Measurements from ENCODE around the gene PRSS22. TPM values are rescaled to one million over a fixed set of nuclear protein-coding genes. Genes with fewer than 3 reads are reported as not detected.

The PRSS22 gene
- total RNA-seq, 1 experiment from 2014 or later, result 3.9 TPM

- ChIA-PET POLR2A (no interaction called here), CTCF (interaction anchor here (1.1 kb wide), 2 partner anchors 20 to 21 kb away, joined by 3 read pairs; partner anchors contain the start of gene PRSS41)
- no peak for TF ChIP-seq USF1 (CRISPR knock-in tag; IDR thresholded peaks at IDR 0.05)
- TF ChIP-seq GRHL2 (CRISPR knock-in tag; IDR thresholded peaks at IDR 0.05; ENCODE audit: insufficient replicate concordance, severe bottlenecking), result no peak
- TF ChIP-seq MAX (CRISPR knock-in tag; IDR thresholded peaks at IDR 0.05), result no peak
- no peak for TF ChIP-seq PREB (CRISPR knock-in tag; IDR thresholded peaks at IDR 0.05; ENCODE audit: borderline replicate concordance)
- TF ChIP-seq ARID4B (CRISPR knock-in tag; IDR thresholded peaks at IDR 0.05; ENCODE audit: borderline replicate concordance), result no peak
- TF ChIP-seq ATF1 (CRISPR knock-in tag; IDR thresholded peaks at IDR 0.05), result no peak
- no peak for TF ChIP-seq ETV6 (CRISPR knock-in tag; IDR thresholded peaks at IDR 0.05)
- Mint-ChIP-seq H3K4me1 (no peaks in the 10 kb centered on the region), H3K9me3 (no peaks in the 10 kb centered on the region), H3K4me3 (no peak overlapping the region), H3K27me3 (ENCODE audit: low read depth) (no peaks in the 10 kb centered on the region), H3K36me3 (no peaks in the 10 kb centered on the region), H3K27ac (no peak overlapping the region)
- ATAC-seq (no peak), DNase-seq (ENCODE audit: low spot score) (no peak)
Measured at GRCh38 chr16:2818272-2818876, 39.6 kb downstream of the PRSS22 start.

GRCh38 chr16:2817340-2818271, 40.4 kb downstream of the PRSS22 start:
- H3K4me3 Mint-ChIP-seq, result no peak overlapping the region
- H3K36me3 Mint-ChIP-seq, result no peaks in the 10 kb centered on the region
- ATAC-seq (no peak), DNase-seq (ENCODE audit: low spot score) (no peak)
- no peak overlapping the region for H3K27ac Mint-ChIP-seq
- no peaks in the 10 kb centered on the region for H3K27me3 Mint-ChIP-seq (ENCODE audit: low read depth)
- CTCF ChIA-PET, result interaction anchor here (0.7 to 2.2 kb wide), 18 partner anchors 10 to 148 kb away, joined by 3 to 25 read pairs (median 4); partner anchors contain the start of genes FLYWCH2 and PRSS41
- no peaks in the 10 kb centered on the region for H3K9me3 Mint-ChIP-seq
- no peaks in the 10 kb centered on the region for H3K4me1 Mint-ChIP-seq
- POLR2A ChIA-PET, result no interaction called here
- TF ChIP-seq PREB (CRISPR knock-in tag; IDR thresholded peaks at IDR 0.05; ENCODE audit: borderline replicate concordance) (no peak), NFYB (CRISPR knock-in tag; conservative IDR thresholded peaks at IDR 0.05; ENCODE audit: low read depth) (no peak), TEAD1 (CRISPR knock-in tag; IDR thresholded peaks at IDR 0.05) (no peak), PRDM15 (CRISPR knock-in tag; IDR thresholded peaks at IDR 0.05) (no peak), ZNF532 (CRISPR knock-in tag; IDR thresholded peaks at IDR 0.05; ENCODE audit: borderline replicate concordance) (no peak), MAX (CRISPR knock-in tag; IDR thresholded peaks at IDR 0.05) (no peak)

All from WTC11 (cell line).